ENCODE data around the gene NRG3.

NRG3 gene

DNA sequence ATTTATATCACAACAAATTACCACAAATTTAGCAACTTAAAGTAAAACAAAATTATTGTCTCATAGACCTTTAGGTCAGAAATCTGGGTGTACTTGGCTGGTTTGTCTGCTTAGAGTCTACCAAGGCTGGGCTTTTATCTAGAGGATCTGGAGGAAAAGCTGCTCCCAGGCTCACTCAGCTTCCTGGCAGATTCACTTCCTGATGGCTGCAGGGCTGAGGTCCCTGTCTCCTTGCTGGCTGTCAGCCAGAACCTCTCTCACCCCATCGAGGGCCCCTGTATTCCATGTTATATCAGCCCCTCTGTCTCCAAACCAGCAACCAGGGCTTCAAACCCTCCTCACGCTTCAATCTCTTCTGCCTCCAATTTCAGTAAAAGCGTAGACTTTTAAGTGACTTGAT lies 734.9 kb downstream of the NRG3 start:
- ATAC-seq: no peak
- no peak for TF ChIP-seq ZNF8 (CRISPR knock-in tag; IDR thresholded peaks at IDR 0.05)
- no peak for TF ChIP-seq RARB (CRISPR knock-in tag; IDR thresholded peaks at IDR 0.05)
- no peak for TF ChIP-seq OSR1 (CRISPR knock-in tag; IDR thresholded peaks at IDR 0.05)
- TF ChIP-seq ZNF70 (CRISPR knock-in tag; IDR thresholded peaks at IDR 0.05): no peak
- TF ChIP-seq, protein P1, sequence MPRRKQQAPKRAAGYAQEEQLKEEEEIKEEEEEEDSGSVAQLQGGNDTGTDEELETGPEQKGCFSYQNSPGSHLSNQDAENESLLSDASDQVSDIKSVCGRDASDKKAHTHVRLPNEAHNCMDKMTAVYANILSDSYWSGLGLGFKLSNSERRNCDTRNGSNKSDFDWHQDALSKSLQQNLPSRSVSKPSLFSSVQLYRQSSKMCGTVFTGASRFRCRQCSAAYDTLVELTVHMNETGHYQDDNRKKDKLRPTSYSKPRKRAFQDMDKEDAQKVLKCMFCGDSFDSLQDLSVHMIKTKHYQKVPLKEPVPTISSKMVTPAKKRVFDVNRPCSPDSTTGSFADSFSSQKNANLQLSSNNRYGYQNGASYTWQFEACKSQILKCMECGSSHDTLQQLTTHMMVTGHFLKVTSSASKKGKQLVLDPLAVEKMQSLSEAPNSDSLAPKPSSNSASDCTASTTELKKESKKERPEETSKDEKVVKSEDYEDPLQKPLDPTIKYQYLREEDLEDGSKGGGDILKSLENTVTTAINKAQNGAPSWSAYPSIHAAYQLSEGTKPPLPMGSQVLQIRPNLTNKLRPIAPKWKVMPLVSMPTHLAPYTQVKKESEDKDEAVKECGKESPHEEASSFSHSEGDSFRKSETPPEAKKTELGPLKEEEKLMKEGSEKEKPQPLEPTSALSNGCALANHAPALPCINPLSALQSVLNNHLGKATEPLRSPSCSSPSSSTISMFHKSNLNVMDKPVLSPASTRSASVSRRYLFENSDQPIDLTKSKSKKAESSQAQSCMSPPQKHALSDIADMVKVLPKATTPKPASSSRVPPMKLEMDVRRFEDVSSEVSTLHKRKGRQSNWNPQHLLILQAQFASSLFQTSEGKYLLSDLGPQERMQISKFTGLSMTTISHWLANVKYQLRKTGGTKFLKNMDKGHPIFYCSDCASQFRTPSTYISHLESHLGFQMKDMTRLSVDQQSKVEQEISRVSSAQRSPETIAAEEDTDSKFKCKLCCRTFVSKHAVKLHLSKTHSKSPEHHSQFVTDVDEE (CRISPR knock-in tag; IDR thresholded peaks at IDR 0.05): no peak
- no peak for TF ChIP-seq CSDC2 (CRISPR knock-in tag; IDR thresholded peaks at IDR 0.05)
- TF ChIP-seq, protein P2, sequence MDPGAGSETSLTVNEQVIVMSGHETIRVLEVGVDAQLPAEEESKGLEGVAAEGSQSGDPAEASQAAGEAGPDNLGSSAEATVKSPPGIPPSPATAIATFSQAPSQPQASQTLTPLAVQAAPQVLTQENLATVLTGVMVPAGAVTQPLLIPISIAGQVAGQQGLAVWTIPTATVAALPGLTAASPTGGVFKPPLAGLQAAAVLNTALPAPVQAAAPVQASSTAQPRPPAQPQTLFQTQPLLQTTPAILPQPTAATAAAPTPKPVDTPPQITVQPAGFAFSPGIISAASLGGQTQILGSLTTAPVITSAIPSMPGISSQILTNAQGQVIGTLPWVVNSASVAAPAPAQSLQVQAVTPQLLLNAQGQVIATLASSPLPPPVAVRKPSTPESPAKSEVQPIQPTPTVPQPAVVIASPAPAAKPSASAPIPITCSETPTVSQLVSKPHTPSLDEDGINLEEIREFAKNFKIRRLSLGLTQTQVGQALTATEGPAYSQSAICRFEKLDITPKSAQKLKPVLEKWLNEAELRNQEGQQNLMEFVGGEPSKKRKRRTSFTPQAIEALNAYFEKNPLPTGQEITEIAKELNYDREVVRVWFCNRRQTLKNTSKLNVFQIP (CRISPR knock-in tag; IDR thresholded peaks at IDR 0.05; ENCODE audit: borderline replicate concordance, low read depth): no peak
- TF ChIP-seq, protein P3, sequence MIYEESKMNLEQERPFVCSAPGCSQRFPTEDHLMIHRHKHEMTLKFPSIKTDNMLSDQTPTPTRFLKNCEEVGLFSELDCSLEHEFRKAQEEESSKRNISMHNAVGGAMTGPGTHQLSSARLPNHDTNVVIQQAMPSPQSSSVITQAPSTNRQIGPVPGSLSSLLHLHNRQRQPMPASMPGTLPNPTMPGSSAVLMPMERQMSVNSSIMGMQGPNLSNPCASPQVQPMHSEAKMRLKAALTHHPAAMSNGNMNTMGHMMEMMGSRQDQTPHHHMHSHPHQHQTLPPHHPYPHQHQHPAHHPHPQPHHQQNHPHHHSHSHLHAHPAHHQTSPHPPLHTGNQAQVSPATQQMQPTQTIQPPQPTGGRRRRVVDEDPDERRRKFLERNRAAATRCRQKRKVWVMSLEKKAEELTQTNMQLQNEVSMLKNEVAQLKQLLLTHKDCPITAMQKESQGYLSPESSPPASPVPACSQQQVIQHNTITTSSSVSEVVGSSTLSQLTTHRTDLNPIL (CRISPR knock-in tag; IDR thresholded peaks at IDR 0.05; ENCODE audit: low read depth): no peak
- no peak for TF ChIP-seq GLIS3 (CRISPR knock-in tag; IDR thresholded peaks at IDR 0.05)
- TF ChIP-seq ISL1 (CRISPR knock-in tag; IDR thresholded peaks at IDR 0.05): no peak
- no peak for TF ChIP-seq ZC3H10 (CRISPR knock-in tag; IDR thresholded peaks at IDR 0.05)
- no peak for TF ChIP-seq ZFP3 (CRISPR knock-in tag; IDR thresholded peaks at IDR 0.05)
- TF ChIP-seq ESRRG (CRISPR knock-in tag; IDR thresholded peaks at IDR 0.05): no peak
- TF ChIP-seq, protein P4, sequence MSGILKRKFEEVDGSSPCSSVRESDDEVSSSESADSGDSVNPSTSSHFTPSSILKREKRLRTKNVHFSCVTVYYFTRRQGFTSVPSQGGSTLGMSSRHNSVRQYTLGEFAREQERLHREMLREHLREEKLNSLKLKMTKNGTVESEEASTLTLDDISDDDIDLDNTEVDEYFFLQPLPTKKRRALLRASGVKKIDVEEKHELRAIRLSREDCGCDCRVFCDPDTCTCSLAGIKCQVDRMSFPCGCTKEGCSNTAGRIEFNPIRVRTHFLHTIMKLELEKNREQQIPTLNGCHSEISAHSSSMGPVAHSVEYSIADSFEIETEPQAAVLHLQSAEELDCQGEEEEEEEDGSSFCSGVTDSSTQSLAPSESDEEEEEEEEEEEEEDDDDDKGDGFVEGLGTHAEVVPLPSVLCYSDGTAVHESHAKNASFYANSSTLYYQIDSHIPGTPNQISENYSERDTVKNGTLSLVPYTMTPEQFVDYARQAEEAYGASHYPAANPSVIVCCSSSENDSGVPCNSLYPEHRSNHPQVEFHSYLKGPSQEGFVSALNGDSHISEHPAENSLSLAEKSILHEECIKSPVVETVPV (CRISPR knock-in tag; IDR thresholded peaks at IDR 0.05): no peak
- TF ChIP-seq ZNF565 (CRISPR knock-in tag; conservative IDR thresholded peaks at IDR 0.05; ENCODE audit: low read depth): no peak

DNA sequence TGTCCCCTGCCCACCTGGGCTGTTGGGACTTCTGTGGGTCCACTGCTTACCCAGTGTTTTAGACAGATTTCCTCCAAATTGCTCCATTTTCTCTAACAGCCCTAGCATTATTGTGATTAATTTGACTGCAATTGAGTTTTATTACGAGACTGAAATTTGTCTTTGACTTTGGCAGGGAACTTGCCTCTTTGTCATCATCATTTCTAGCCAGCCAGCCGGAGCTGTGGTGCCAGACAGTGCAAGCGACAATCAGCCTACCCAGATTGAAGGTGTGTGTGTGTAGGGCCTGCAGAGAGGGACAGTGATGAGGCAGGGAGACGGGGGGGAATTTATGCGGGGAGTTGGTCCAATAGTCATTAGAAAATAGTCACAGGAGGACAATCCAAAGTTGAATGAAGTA lies 743.0 kb downstream of the NRG3 start:
- ATAC-seq: no peak
- TF ChIP-seq, protein P3 (CRISPR knock-in tag; IDR thresholded peaks at IDR 0.05; ENCODE audit: low read depth): no peak
- TF ChIP-seq ESRRG (CRISPR knock-in tag; IDR thresholded peaks at IDR 0.05) (no peak), ARNTL (CRISPR knock-in tag; IDR thresholded peaks at IDR 0.05; ENCODE audit: borderline replicate concordance, low read depth) (no peak), ZFP3 (CRISPR knock-in tag; IDR thresholded peaks at IDR 0.05) (no peak), ZNF70 (CRISPR knock-in tag; IDR thresholded peaks at IDR 0.05) (no peak), ZFP30 (CRISPR knock-in tag; IDR thresholded peaks at IDR 0.05) (no peak), TCF4 (CRISPR knock-in tag; IDR thresholded peaks at IDR 0.05; ENCODE audit: borderline replicate concordance) (no peak), BACH2 (CRISPR knock-in tag; IDR thresholded peaks at IDR 0.05; ENCODE audit: borderline replicate concordance) (no peak), PPARA (CRISPR knock-in tag; IDR thresholded peaks at IDR 0.05; ENCODE audit: borderline replicate concordance) (no peak)
- TF ChIP-seq, protein P2 (CRISPR knock-in tag; IDR thresholded peaks at IDR 0.05; ENCODE audit: borderline replicate concordance, low read depth): no peak

DNA sequence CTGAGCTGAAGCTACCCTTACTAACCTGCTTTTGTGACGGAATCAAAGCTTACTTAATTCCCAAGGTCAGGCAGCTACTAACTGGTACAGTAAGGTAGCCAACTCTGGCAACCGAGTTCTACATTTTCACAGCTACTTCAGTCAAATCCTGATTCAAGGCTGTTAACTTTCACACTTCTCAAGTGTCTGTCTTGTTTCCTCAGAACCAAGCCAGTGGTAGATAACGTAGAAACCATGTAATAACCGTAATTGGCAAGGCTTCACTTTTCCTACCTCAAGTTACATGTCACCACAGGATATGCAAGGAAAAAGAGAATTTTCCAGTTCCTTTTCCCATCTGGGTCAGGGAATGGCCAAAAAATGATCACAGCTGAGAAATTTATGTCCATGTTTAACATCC lies 746.7 kb downstream of the NRG3 start:
- TF ChIP-seq ZFP30 (CRISPR knock-in tag; IDR thresholded peaks at IDR 0.05) (no peak), ZC3H10 (CRISPR knock-in tag; IDR thresholded peaks at IDR 0.05) (no peak), ESRRG (CRISPR knock-in tag; IDR thresholded peaks at IDR 0.05) (no peak), ZNF565 (CRISPR knock-in tag; conservative IDR thresholded peaks at IDR 0.05; ENCODE audit: low read depth) (no peak), RARB (CRISPR knock-in tag; IDR thresholded peaks at IDR 0.05) (no peak), SNAI2 (CRISPR knock-in tag; IDR thresholded peaks at IDR 0.05) (no peak), GLIS3 (CRISPR knock-in tag; IDR thresholded peaks at IDR 0.05) (no peak), ISL1 (CRISPR knock-in tag; IDR thresholded peaks at IDR 0.05) (no peak), ARNTL (CRISPR knock-in tag; IDR thresholded peaks at IDR 0.05; ENCODE audit: borderline replicate concordance, low read depth) (no peak), OSR1 (CRISPR knock-in tag; IDR thresholded peaks at IDR 0.05) (no peak), ZNF70 (CRISPR knock-in tag; IDR thresholded peaks at IDR 0.05) (no peak), BACH2 (CRISPR knock-in tag; IDR thresholded peaks at IDR 0.05; ENCODE audit: borderline replicate concordance) (no peak), TOX (CRISPR knock-in tag; IDR thresholded peaks at IDR 0.05; ENCODE audit: borderline replicate concordance) (no peak)
- TF ChIP-seq, protein P4 (CRISPR knock-in tag; IDR thresholded peaks at IDR 0.05): no peak
- TF ChIP-seq, protein P1 (CRISPR knock-in tag; IDR thresholded peaks at IDR 0.05): no peak
- no peak for ATAC-seq
